ENCODE data around the gene ELANE. TPM values are rescaled to one million over a fixed set of nuclear protein-coding genes. Genes with fewer than 3 reads are reported as not detected.

Gene ELANE
- total and polyA plus RNA-seq, 2 donors from 2014 or later = 0.85 TPM; not detected in 1

DNA sequence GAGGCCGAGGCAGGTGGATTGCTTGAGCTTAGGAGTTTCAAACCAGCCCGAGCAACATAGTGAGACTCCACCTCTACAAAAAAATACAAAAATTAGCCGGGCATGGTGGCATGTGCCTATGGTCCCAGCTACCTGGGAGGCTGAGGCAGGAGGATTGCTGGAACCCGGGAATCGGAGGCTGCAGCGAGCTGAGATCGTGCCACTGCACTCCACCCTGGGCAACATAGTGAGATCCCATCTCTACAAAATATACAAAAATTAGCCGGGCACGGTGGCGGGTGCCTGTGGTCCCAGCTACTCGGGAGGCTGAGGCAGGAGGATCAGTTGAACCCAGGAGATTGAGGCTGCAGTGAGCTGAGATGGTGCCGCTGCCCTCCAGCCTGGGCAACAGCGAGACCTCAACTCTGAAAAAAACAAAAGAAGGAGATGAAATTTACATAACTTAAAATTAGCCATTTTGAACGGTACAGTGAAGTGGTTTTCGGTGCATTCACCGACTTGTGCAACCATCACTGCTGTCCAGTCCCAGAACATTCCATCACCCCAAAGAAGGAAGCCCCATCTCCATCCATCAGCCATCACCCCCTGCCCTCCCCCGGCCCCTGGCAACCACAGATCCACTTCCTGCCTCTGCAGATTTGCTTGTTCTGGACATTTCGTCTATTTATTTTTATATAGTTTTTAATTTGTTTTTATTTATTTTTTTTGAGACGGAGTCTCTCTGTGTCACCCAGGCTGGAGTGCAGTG, 26.0 kb upstream of the ELANE start:
- H3K9ac ChIP-seq (ENCODE audit: low read length in 3 of 3) = no peak overlapping the region
- no peaks in the 10 kb centered on the region for H3K4me1 ChIP-seq (ENCODE audit: control insufficient read depth in 2 of 3, insufficient read depth in 2 of 3, low read depth in 1 of 3, low read length in 3 of 3)
- no peaks in the 10 kb centered on the region for H3K36me3 ChIP-seq (ENCODE audit: control insufficient read depth in 2 of 3, insufficient read depth in 3 of 3, low read length in 3 of 3)
- H3K27ac ChIP-seq (ENCODE audit: low read depth in 2 of 2, low read length in 2 of 2) = no peak overlapping the region
- H3K4me3 ChIP-seq (ENCODE audit: low read length in 3 of 3) = no peak overlapping the region
- no peaks in the 10 kb centered on the region for H3K9me3 ChIP-seq (ENCODE audit: control insufficient read depth in 2 of 3, insufficient read depth in 1 of 3, low read length in 3 of 3)
- DNase-seq (no peak), FAIRE-seq (no peak)
- intact Hi-C loops (cut with DNase I) = no loop called here
- no peaks in the 10 kb centered on the region for H3K27me3 ChIP-seq (ENCODE audit: control insufficient read depth, insufficient read depth, low read length)
- TF ChIP-seq, protein P1, sequence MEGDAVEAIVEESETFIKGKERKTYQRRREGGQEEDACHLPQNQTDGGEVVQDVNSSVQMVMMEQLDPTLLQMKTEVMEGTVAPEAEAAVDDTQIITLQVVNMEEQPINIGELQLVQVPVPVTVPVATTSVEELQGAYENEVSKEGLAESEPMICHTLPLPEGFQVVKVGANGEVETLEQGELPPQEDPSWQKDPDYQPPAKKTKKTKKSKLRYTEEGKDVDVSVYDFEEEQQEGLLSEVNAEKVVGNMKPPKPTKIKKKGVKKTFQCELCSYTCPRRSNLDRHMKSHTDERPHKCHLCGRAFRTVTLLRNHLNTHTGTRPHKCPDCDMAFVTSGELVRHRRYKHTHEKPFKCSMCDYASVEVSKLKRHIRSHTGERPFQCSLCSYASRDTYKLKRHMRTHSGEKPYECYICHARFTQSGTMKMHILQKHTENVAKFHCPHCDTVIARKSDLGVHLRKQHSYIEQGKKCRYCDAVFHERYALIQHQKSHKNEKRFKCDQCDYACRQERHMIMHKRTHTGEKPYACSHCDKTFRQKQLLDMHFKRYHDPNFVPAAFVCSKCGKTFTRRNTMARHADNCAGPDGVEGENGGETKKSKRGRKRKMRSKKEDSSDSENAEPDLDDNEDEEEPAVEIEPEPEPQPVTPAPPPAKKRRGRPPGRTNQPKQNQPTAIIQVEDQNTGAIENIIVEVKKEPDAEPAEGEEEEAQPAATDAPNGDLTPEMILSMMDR (IDR thresholded peaks at IDR 0.05; ENCODE audit: borderline replicate concordance, extremely low read depth, insufficient read depth) = no peak

DNA sequence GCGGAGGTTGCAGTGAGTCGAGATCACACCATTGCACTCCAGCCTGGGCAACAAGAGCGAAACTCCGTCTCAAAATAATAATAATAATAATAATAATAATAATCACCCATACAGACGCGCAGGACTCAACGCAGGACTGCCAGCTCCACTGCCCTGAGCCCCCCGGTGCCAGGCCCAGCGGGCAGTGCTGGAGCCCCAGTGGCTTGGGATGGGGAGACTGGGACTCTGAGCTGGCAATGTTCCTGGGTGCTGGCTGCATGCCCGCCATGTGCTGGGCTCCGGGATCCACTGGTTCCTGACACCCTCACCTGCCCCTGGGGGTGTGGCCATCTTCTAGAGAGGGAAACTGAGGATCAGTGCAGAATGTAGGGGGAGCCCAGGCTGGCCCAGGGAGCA, 24.8 kb upstream of the ELANE start:
- Histone ChIP-seq H3K27me3 (ENCODE audit: control insufficient read depth, insufficient read depth, low read length) (no peaks in the 10 kb centered on the region), H3K9me3 (ENCODE audit: control insufficient read depth in 2 of 3, insufficient read depth in 1 of 3, low read length in 3 of 3) (no peaks in the 10 kb centered on the region), H3K27ac (ENCODE audit: low read depth in 2 of 2, low read length in 2 of 2) (no peak overlapping the region), H3K4me3 (ENCODE audit: low read length in 3 of 3) (no peak overlapping the region), H3K4me1 (ENCODE audit: control insufficient read depth in 2 of 3, insufficient read depth in 2 of 3, low read depth in 1 of 3, low read length in 3 of 3) (no peaks in the 10 kb centered on the region), H3K36me3 (ENCODE audit: control insufficient read depth in 2 of 3, insufficient read depth in 3 of 3, low read length in 3 of 3) (no peaks in the 10 kb centered on the region), H3K9ac (ENCODE audit: low read length in 3 of 3) (no peak overlapping the region)
- intact Hi-C loops (cut with DNase I) = no loop called here
- TF ChIP-seq, protein P1 (IDR thresholded peaks at IDR 0.05; ENCODE audit: borderline replicate concordance, extremely low read depth, insufficient read depth) = no peak
- FAIRE-seq (no peak), DNase-seq (no peak)

DNA sequence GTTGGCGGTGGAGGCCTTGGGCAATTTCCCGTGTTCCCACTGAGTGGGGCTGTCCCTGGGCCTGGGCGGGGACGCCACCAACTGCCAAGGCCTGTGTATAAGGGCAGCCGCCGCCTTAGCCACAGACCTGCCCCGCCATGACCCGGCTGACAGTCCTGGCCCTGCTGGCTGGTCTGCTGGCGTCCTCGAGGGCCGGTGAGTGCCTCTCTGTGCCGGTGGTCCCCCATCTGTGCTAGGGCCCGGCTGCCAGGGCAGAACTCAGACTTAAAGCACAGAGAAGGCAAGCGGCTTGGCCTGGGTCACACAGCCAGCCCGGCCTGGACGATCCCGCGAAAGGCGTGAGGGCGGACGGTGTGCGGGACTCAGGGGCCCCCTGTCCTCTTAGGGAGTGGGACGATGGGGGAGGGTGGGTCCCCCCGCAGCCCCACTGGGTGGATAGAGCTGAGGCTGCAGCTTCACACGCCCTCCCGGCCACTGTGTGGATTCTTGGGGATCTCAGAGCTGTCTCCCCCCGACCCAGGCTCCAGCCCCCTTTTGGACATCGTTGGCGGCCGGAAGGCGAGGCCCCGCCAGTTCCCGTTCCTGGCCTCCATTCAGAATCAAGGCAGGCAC, 24.3 kb upstream of the ELANE start, which contains the start of gene AZU1:
Gene AZU1, plus strand, starts transcription at position 128 of the 612 bp plus-strand sequence. Its CDS starts 10 bp downstream, at position 138.
- no peak within 1 kb of the TSS for H3K27ac ChIP-seq (ENCODE audit: low read depth in 2 of 2, low read length in 2 of 2)
- H3K27me3 ChIP-seq (ENCODE audit: control insufficient read depth, insufficient read depth, low read length) = no peaks in the 10 kb centered on the region
- no peak within 1 kb of the TSS for H3K9ac ChIP-seq (ENCODE audit: low read length in 3 of 3)
- intact Hi-C loops (cut with DNase I) = no loop called here
- FAIRE-seq (no peak), DNase-seq (peak in 1 of 5 donors; percentile 71)
- H3K36me3 ChIP-seq (ENCODE audit: control insufficient read depth in 2 of 3, insufficient read depth in 3 of 3, low read length in 3 of 3) = no peaks in the 10 kb centered on the region
- H3K9me3 ChIP-seq (ENCODE audit: control insufficient read depth in 2 of 3, insufficient read depth in 1 of 3, low read length in 3 of 3) = no peaks in the 10 kb centered on the region
- no peak within 1 kb of the TSS for H3K4me3 ChIP-seq (ENCODE audit: low read length in 3 of 3)
- TF ChIP-seq, protein P1 (IDR thresholded peaks at IDR 0.05; ENCODE audit: borderline replicate concordance, extremely low read depth, insufficient read depth) = no peak
- H3K4me1 ChIP-seq (ENCODE audit: control insufficient read depth in 2 of 3, insufficient read depth in 2 of 3, low read depth in 1 of 3, low read length in 3 of 3) = no peaks in the 10 kb centered on the region
